Endometrial microvascular endothelial cells (primary cell): ENCODE data around the gene RAPH1. TPM values are rescaled to one million over a fixed set of nuclear protein-coding genes. Genes with fewer than 3 reads are reported as not detected.
"Not testable (repeated sequence)": the region's sequence is repeated elsewhere in the genome, so short reads cannot be mapped to it uniquely, and the experiment has no call there.

Experiments
- in situ Hi-C: cut with HindIII; loops from 2 replicates; pipeline ENCODE4 v1.10.0; 2017; ENCODE audit warnings: low sequenced_read_pairs, low pct_unique_long_range_greater_than_20kb; ENCODE audit errors: inconsistent ontology term
- total RNA-seq: library from RNA; depleted of rRNA; stranded (reverse); fragments of >200 nt; gene quantifications from one replicate; pipeline ENCODE4 v1.2.3, GENCODE V29; 2015; ENCODE audit errors: inconsistent ontology term

RAPH1 gene
- total RNA-seq, 1 donor from 2014 or later: 43.5 TPM

DNA sequence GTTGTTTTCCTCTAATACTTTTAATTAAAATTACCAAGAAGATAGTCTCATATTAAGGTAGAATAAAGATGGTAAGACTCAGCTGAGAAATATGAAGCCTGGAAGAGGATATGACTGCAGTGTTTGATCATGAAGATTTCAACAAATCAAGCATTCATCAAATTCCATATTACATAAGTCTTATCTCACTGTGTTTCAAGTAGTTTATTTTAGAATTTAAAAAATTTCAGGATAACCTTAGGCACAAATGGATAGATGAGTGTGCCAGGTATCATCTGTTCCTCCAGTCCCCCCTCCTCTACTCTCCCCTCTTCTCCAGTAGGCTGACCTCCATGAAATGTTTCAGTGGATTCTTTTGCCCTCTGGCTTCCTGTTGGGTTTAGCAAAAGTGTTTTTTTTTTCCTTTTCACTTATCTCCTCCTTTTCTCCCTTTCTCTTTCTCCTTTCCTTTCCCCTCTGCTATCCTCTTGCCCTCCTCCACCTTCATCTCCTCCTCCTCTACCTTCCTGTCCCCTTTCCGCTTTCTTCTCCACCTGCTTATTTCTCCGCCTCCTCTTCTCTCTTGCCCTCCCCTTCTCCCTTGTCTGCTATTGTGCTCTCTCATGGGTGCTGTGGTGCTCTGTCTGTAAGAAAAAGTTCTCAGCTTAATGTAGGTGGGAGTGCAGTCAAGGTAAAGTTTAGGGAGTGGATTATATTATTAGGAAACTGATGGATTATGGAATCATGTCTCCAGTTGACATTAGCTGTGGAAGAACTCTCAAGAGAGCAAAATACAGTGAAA is 134.1 kb downstream of the RAPH1 start:
- in situ Hi-C loops: no loop called here

DNA sequence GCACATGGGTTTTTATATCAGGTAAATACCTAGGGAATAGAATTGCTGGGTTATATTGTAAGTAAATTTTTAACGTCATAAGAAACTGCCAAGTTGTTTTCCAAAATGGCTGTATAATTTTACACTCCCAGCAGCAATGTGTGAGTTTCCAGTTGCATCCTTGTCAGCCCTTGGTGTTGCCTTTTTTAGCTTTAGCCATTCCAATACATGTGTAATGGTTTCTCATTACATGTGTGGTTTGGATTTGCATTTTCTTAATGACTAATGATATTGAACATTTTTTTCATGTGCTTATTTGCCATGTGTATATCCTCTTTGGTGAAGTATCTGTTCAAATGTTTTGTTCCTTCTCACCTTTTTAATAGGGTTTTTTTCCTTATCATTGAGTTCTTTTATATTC is 136.1 kb downstream of the RAPH1 start:
- in situ Hi-C loops: no loop called here

GRCh38 chr2:203396667-203397066 is 138.4 kb downstream of the RAPH1 start:
- in situ Hi-C loops: no loop called here

DNA sequence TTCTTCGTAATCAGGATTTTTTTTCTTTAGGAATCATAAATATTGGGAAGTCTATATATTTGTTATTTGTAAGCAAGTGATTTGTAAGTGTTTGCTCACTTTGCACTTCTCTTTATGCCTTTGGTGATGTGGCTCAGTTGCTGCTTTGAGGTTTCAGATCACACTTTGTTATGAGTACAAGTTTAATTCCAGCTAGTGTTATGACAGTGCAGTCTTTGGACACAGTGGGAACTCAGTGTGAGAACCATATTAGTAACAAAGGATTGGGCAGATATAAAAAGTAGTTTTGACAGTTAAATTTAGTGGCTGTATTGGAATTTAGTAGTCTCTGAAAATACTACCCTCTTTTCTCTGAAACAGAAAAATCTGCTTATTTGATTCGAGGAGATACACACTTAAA is 139.2 kb downstream of the RAPH1 start:
- in situ Hi-C loops: no loop called here

- in situ Hi-C loops: no loop called here
These were observed 140.4 kb downstream of the RAPH1 start for GRCh38 chr2:203394519-203395227.

DNA sequence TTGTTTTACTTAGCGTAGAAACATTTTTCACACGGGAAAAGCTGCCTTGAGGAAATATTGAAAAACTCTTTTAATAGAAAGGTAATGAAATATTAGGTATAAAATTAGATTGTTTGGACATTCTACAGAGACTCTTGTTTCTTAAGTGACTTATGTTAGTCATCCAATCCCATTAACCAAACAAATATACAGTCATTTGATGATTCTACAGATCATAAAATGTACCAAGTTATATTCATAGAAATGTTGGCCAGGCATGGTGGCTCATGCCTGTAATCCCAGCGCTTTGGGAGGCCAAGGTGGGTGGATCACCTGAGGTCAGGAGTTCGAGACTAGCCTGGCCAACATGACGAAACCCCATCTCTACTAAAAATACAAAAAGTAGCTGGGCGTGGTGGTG is 146.9 kb downstream of the RAPH1 start:
- in situ Hi-C loops: not testable (repeated sequence)

- in situ Hi-C loops: no loop called here
These were observed 152.1 kb downstream of the RAPH1 start for GRCh38 chr2:203383038-203383437.

- in situ Hi-C loops: no loop called here
These were observed 155.9 kb downstream of the RAPH1 start for GRCh38 chr2:203379156-203379555.

- in situ Hi-C loops: no loop called here
These were observed 158.9 kb downstream of the RAPH1 start for GRCh38 chr2:203376173-203376572.

- in situ Hi-C loops: not testable (repeated sequence)
These were observed 162.4 kb downstream of the RAPH1 start for GRCh38 chr2:203372706-203373105.

DNA sequence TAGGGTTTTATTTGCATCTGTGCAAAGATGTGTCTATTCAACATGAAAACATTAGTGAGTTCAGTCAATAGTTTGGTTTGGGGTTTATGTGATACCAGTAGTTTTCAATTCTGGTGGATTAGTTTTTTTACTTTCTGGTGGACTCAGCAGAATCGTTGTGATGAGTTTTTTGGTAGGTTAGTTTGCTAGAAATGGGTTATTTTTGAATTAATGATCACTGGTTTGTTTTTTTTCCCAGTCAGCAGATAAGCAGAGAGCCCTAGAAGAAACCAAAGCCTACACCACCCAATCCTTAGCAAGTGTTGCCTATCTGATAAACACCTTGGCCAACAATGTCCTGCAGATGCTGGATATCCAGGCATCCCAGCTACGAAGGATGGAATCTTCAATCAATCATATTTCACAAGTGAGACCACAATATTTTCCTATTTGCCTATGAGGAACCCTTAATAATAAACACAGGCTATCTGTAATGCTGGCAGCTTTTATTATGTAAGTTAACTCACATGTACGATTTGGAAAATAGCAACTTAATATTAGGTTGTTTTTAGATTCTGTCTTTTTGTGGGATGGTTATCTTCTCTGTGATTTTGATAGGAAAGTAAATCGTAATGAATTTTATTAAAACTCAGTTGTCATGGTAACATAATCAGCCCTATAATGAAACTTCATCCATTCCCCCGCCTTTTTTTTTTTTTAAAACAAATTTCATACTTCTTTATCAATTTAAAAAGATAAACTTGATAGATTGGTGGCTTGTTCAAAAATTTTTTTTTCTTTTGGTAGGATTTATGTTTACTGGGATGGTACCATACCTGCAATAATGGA is 168.2 kb downstream of the RAPH1 start:
- in situ Hi-C loops: no loop called here

- in situ Hi-C loops: no loop called here
These were observed 173.2 kb downstream of the RAPH1 start for GRCh38 chr2:203361922-203362321.

GRCh38 chr2:203361495-203361894 is 173.6 kb downstream of the RAPH1 start:
- in situ Hi-C loops: no loop called here

- in situ Hi-C loops: no loop called here
These were observed 174.2 kb downstream of the RAPH1 start for GRCh38 chr2:203360833-203361430.

- in situ Hi-C loops: no loop called here
These were observed 175.7 kb downstream of the RAPH1 start for GRCh38 chr2:203359450-203359849.

DNA sequence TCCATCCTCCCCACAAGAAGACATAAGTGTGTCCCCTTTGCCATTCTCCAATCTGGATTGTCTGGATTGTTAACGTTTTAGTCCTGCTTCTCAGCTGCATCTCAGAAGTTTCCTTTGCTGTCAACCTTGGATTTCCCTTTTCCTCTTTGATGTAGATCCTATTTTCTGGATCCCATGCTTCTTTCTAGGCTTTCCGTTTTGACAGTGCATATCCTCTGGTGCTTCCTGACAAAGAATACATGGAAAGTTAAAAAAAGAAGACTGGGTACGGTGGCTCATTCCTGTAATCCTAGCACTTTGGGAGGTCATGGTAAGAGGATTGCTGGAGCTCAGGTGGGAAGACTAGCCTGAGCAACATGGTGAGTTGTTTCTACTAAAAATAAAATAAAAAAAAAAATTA is 180.1 kb downstream of the RAPH1 start:
- in situ Hi-C loops: no loop called here

DNA sequence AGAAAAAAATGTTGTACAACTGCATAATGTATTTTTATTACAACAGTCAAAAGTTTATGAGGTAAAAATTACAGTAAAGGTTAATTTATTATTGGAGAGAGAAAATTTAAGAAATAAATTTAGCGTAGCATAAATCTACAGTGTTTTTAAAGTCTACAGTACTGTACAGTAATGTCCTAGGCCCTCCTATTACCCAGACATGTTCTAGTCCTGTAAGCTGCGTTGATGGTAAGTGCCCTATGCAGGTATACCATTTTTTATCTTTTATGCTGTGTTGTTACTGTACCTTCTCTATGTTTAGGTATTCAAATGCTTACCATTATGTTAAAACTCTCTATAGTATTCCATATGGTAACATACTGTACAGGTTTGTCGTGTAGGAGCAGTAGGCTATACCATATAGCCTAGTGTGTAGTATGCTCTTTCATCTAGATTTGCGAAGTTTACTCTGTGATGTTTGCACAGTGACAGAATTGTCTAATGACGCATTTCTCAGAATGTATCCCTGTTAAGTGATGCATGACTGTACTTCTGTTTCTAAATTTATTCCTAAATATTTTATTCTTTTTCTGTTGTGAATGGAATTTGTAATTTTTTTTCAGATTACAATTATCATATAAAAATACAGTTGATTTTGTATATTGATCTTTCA is 182.4 kb downstream of the RAPH1 start:
- in situ Hi-C loops: no loop called here

DNA sequence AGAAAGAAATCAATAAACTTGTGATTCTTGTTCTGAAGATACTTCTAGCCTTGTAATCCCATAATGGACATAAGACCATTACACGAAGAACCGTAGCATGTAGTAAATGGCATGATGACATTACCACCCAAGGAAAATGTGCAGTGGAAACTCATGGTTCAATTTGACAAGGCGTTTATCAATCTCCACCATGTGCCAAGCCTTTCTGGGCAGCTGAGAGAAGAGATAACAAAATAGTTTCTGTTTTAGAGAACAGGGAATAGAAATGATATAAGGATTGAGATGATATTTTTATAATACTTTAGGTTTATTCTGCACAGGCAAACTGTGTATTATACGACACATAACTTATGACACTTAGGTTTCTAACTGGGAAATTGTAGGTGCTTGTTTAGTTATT is 187.7 kb downstream of the RAPH1 start:
- in situ Hi-C loops: no loop called here

DNA sequence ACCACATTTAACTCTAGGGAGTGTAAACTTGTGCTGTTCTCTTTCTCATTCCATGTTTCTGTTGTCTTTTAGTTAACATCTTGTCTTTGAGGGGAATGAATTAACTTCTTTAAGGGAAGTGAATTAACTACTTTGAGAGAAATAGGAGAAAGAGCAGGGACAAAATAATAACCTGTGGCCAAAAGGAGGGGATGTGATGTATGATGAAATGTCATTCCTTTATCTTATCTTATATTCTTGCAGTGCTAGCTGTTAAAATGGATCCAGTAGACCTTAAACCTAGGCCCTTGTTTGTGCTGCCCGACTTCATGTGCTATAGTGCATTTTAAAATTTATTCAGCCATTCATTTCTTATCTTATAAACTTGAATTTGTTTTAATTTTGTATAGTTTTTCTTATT is 188.5 kb downstream of the RAPH1 start:
- in situ Hi-C loops: no loop called here
